ENCODE measurements around the gene C4orf46.

GRCh38 chr4:158644356-158644755 is 27.3 kb downstream of the C4orf46 start:
- no peak for TF ChIP-seq POLR2AphosphoS5 (IDR thresholded peaks at IDR 0.05; ENCODE audit: low read depth, low read length)
- TF ChIP-seq, protein P1, sequence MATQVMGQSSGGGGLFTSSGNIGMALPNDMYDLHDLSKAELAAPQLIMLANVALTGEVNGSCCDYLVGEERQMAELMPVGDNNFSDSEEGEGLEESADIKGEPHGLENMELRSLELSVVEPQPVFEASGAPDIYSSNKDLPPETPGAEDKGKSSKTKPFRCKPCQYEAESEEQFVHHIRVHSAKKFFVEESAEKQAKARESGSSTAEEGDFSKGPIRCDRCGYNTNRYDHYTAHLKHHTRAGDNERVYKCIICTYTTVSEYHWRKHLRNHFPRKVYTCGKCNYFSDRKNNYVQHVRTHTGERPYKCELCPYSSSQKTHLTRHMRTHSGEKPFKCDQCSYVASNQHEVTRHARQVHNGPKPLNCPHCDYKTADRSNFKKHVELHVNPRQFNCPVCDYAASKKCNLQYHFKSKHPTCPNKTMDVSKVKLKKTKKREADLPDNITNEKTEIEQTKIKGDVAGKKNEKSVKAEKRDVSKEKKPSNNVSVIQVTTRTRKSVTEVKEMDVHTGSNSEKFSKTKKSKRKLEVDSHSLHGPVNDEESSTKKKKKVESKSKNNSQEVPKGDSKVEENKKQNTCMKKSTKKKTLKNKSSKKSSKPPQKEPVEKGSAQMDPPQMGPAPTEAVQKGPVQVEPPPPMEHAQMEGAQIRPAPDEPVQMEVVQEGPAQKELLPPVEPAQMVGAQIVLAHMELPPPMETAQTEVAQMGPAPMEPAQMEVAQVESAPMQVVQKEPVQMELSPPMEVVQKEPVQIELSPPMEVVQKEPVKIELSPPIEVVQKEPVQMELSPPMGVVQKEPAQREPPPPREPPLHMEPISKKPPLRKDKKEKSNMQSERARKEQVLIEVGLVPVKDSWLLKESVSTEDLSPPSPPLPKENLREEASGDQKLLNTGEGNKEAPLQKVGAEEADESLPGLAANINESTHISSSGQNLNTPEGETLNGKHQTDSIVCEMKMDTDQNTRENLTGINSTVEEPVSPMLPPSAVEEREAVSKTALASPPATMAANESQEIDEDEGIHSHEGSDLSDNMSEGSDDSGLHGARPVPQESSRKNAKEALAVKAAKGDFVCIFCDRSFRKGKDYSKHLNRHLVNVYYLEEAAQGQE (IDR thresholded peaks at IDR 0.05; ENCODE audit: insufficient read depth in 1 of 2, low read depth in 2 of 2, low read length in 2 of 2) = no peak

Measured in PFSK-1 (cell line).